GM12874 (cell line): ENCODE measurements around the gene FAM135A.

Experiments
- TF ChIP-seq, protein P1 (sequence below): IDR thresholded peaks from 2 replicates; pipeline ENCODE4 v1.5.1; 2011; ENCODE audit warnings: low read depth, mild to moderate bottlenecking, control low read depth, low read length, moderate library complexity; ENCODE audit not compliant: insufficient read depth

Gene FAM135A

DNA sequence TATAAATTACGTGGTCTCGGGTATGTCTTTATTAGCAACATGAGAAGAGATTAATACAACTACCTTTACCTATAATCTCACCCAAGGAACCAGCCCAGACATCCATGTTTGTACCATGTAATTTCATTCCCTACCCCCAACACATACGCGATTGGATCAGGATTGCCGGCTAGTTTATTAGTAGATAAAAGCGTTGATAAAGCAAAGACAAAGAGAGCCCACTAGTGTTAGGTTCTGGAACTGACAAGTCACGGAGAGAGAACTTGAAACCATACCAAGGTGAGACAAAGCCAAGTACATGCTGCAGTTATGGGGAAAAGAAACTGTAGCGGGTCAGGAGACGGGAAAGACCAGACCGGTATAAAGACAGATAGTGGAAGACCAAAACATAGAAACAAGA, 37.4 kb upstream of the FAM135A start:
- TF ChIP-seq, protein P1, sequence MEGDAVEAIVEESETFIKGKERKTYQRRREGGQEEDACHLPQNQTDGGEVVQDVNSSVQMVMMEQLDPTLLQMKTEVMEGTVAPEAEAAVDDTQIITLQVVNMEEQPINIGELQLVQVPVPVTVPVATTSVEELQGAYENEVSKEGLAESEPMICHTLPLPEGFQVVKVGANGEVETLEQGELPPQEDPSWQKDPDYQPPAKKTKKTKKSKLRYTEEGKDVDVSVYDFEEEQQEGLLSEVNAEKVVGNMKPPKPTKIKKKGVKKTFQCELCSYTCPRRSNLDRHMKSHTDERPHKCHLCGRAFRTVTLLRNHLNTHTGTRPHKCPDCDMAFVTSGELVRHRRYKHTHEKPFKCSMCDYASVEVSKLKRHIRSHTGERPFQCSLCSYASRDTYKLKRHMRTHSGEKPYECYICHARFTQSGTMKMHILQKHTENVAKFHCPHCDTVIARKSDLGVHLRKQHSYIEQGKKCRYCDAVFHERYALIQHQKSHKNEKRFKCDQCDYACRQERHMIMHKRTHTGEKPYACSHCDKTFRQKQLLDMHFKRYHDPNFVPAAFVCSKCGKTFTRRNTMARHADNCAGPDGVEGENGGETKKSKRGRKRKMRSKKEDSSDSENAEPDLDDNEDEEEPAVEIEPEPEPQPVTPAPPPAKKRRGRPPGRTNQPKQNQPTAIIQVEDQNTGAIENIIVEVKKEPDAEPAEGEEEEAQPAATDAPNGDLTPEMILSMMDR, result peak; percentile 58; the same call in 1 of the 2 replicates

DNA sequence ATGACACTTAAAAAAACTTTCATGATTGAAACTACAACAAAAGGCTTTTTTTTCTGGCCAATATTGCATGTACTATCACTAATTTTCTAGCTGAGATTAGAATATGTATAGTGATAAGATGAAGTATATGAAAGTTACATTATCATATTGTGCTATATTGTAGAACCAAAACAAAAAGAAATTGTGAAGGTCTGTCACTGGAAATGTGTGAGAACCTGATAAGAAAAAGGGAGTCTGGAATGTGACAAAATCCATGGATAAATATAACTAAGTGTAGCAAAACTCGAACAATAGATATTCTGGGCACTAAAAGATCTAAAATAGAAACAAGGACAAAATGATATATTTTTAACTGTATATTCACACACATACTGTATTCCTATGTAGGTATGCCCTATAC, 36.7 kb upstream of the FAM135A start:
- TF ChIP-seq, protein P1, result no peak

DNA sequence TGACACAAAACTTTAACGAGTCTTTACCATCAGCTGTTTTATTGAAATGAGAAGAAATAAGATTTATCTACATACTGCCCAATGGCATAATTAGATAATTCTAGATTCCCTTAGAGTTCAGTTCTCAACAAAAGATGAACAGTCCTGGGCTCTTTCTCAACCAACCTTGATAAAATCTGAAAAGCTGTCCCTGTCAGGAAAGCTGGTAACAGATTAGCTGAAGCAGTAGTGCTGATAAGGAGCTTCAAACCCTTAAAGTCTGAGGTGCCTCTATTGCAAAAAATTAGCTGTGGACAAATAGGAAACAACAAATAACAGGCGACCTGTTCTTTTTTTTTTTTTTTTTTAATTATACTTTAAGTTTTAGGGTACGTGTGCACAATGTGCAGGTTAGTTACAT, 35.9 kb upstream of the FAM135A start:
- TF ChIP-seq, protein P1, result no peak

DNA sequence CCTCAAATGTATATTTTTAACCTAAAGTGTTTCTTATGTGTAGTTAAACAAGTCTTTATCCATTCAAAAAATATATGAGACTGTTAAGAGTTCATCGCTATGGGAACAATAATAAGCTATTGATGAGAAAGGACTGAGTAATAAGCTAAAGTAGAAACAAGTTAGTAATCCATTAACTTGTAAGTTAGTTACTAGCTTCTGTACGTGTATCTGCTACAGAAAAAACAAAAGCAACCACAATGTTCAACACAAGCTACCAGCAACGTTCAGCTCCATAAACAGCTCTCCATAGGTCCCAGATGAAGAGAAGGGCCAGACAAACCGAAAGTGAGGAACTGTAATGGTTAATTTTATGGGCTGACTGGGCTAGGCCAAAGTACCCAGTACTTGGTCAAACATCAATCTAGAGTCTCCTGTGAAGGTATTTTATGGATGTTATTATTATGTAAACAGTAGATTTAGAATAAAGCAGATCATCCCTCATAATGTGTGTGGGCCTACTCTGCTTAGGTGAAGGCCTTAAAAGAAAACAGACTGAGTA, 33.8 kb upstream of the FAM135A start:
- TF ChIP-seq, protein P1, result no peak

DNA sequence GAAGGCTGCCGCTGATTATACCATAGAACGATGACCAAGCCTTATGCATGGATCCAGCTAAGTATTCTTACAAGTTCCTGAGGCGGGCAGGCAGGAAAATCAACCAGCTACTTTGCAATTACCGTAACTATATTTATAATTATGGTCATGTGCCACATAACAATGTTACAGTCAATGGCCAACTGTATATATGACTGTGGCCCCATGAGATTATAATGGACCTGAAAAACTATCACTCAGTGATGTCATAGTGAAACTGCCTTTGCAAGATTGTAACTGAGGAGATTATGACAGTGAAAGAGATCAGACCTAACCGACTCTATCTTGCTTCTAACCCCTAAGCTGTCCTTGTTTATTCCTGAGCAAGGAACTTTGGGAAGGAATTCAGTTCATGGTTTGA, 33.1 kb upstream of the FAM135A start:
- TF ChIP-seq, protein P1, result no peak

DNA sequence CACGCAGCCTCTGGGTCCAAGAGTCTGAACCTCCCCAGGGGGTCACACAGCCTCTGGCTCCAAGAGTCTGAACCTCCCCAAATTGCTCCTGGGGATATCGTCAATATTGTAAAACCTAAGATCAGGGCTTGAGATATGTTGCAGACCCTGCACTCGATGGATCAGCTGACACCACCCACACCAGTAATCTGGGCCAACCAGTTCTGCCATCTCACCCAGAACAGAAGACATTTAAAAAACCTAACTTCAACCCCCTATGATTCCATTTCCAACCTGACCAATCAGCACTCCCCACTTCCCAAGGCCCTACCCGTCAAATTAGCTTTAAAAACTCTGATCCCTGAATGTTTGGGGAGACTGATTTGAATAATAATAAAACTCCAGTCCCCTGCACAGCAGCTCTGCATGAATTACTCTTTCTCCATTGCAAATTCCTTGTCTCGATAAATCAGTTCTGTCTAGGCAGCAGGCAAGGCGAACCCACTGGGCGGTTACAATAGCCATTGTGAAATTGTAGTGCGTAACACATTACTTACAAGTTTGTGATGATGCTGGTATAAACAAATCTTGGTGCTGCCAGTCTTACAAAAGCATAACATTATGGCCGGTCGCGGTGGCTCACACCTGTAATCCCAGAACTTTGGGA, 32.4 kb upstream of the FAM135A start:
- TF ChIP-seq, protein P1, result no peak

DNA sequence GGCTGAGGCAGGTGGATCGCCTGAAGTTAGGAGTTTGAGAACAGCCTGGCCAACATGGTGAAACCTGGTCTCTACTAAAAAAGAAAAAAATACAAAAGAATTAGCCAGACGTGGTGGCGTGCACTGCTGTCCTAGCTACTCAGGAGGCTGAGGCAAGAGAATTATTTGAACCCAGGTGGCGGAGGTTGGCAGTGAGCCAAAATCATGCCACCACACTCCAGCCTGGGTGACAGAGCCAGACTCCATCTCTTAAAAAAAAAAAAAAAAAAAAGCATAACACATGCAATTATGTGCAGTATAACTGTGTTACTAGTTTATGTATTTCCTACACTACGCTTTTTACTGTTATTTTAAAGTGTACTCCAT, 31.9 kb upstream of the FAM135A start:
- TF ChIP-seq, protein P1, result no peak
